OCI-LY3 (cell line): ENCODE results near the gene GLTP.

Experiments
- H2AFZ ChIP-seq: fragments of 200-600, 300-600 bp; shearing (Covaris generic); 2 replicates; pipeline ENCODE4 v1.6.0; 2014; ENCODE audit warnings: antibody characterized with exemption, low read depth, low read length
- H3K27ac ChIP-seq: fragments of 200-600, 300-600 bp; sonication (generic); 2 replicates; pipeline ENCODE4 v1.5.1; 2014; ENCODE audit warnings: mild to moderate bottlenecking, low read length, moderate library complexity, mixed read lengths
- H3K27me3 ChIP-seq: fragments of 200-600, 300-600 bp; sonication (generic); 2 replicates; pipeline ENCODE4 v1.6.1; 2014; ENCODE audit warnings: low read depth, low read length, mixed read lengths
- H3K36me3 ChIP-seq: fragments of 200-600, 300-600 bp; sonication (generic); replicated peaks from 2 replicates; pipeline ENCODE3; 2014; ENCODE audit warnings: low read depth, low read length, mixed read lengths
- H3K4me1 ChIP-seq: fragments of 300-600, 200-600 bp; sonication (generic); 2 replicates; pipeline ENCODE4 v1.6.1; 2014; ENCODE audit warnings: low read length, mixed read lengths
- H3K4me2 ChIP-seq: fragments of 200-600, 300-600 bp; sonication (generic); 2 replicates; pipeline ENCODE4 v1.6.1; 2014; ENCODE audit warnings: low read length, mixed read lengths
- H3K4me3 ChIP-seq: fragments of 300-600, 200-600 bp; sonication (generic); 2 replicates; pipeline ENCODE4 v1.5.1; 2014; ENCODE audit warnings: antibody characterized with exemption, mild to moderate bottlenecking, low read length, moderate library complexity
- H3K79me2 ChIP-seq: fragments of 300-600, 200-600 bp; shearing (Covaris generic); 2 replicates; pipeline ENCODE4 v1.6.1; 2014; ENCODE audit warnings: mild to moderate bottlenecking, low read length, mixed read lengths
- H3K9ac ChIP-seq: fragments of 300-600, 200-600 bp; shearing (Covaris generic); 2 replicates; pipeline ENCODE4 v1.6.0; 2014; ENCODE audit warnings: mild to moderate bottlenecking, low read length, moderate library complexity
- H3K9me3 ChIP-seq: fragments of 200-600, 300-600 bp; shearing (Covaris generic); 2 replicates; pipeline ENCODE4 v1.6.1; 2014; ENCODE audit warnings: low read length, mixed read lengths; ENCODE audit not compliant: insufficient read depth
- H4K20me1 ChIP-seq: fragments of 200-600, 300-600 bp; sonication (generic); 2 replicates; pipeline ENCODE4 v1.6.1; 2016; ENCODE audit warnings: low read length, mixed read lengths; ENCODE audit not compliant: insufficient read depth
- CTCF ChIP-seq: fragments of 200-600, 300-600 bp; sonication (generic); IDR thresholded peaks from 2 replicates; pipeline ENCODE4 v1.5.1; 2014; ENCODE audit warnings: antibody characterized with exemption, low read length, low read depth
- EZH2phosphoT487 ChIP-seq: fragments of 200-600 bp; shearing (Covaris generic); IDR thresholded peaks from 2 replicates; pipeline ENCODE4 v1.6.1; 2018; ENCODE audit warnings: antibody characterized with exemption, mixed run types, low read depth

Gene GLTP

GRCh38 chr12:109830718-109831117 is 49.6 kb downstream of the GLTP start:
- H4K20me1 ChIP-seq: no peaks in the 10 kb centered on the region
- TF ChIP-seq CTCF (no peak), EZH2phosphoT487 (no peak)
- no peak overlapping the region for H3K4me2 ChIP-seq
- no peaks in the 10 kb centered on the region for H3K4me1 ChIP-seq
- H3K27ac ChIP-seq: no peak overlapping the region
- H3K4me3 ChIP-seq: no peak overlapping the region
- peaks cover 25% of the 10 kb centered on the region for H3K27me3 ChIP-seq
- H3K36me3 ChIP-seq: no peaks in the 10 kb centered on the region
- no peak overlapping the region for H2AFZ ChIP-seq
- H3K9ac ChIP-seq: no peak overlapping the region
- H3K79me2 ChIP-seq: no peaks in the 10 kb centered on the region
- H3K9me3 ChIP-seq: no peaks in the 10 kb centered on the region

- Histone ChIP-seq H3K4me1 (no peaks in the 10 kb centered on the region), H3K27me3 (peaks cover 29% of the 10 kb centered on the region), H3K27ac (no peak overlapping the region), H2AFZ (no peak overlapping the region), H3K9ac (no peak overlapping the region), H3K36me3 (no peaks in the 10 kb centered on the region), H3K4me3 (no peak overlapping the region), H3K4me2 (no peak overlapping the region), H4K20me1 (no peaks in the 10 kb centered on the region), H3K79me2 (no peaks in the 10 kb centered on the region), H3K9me3 (no peaks in the 10 kb centered on the region)
- TF ChIP-seq CTCF (no peak), EZH2phosphoT487 (no peak)
Observed at GRCh38 chr12:109830267-109830666, 50.1 kb downstream of the GLTP start.

GRCh38 chr12:109829667-109830066 is 50.7 kb downstream of the GLTP start:
- H4K20me1 ChIP-seq: no peaks in the 10 kb centered on the region
- H3K36me3 ChIP-seq: no peaks in the 10 kb centered on the region
- no peaks in the 10 kb centered on the region for H3K4me1 ChIP-seq
- no peak for TF ChIP-seq EZH2phosphoT487
- TF ChIP-seq CTCF: no peak
- no peak overlapping the region for H3K4me3 ChIP-seq
- no peaks in the 10 kb centered on the region for H3K79me2 ChIP-seq
- no peak overlapping the region for H3K9ac ChIP-seq
- peaks cover 31% of the 10 kb centered on the region for H3K27me3 ChIP-seq
- no peak overlapping the region for H3K27ac ChIP-seq
- no peaks in the 10 kb centered on the region for H3K9me3 ChIP-seq
- H3K4me2 ChIP-seq: no peak overlapping the region
- H2AFZ ChIP-seq: no peak overlapping the region

GRCh38 chr12:109828754-109829511 is 51.4 kb downstream of the GLTP start:
- no peak overlapping the region for H3K4me3 ChIP-seq
- no peaks in the 10 kb centered on the region for H3K79me2 ChIP-seq
- H4K20me1 ChIP-seq: no peaks in the 10 kb centered on the region
- H3K4me1 ChIP-seq: no peaks in the 10 kb centered on the region
- H3K27me3 ChIP-seq: peaks cover 31% of the 10 kb centered on the region
- no peak overlapping the region for H3K4me2 ChIP-seq
- H3K9me3 ChIP-seq: no peaks in the 10 kb centered on the region
- no peaks in the 10 kb centered on the region for H3K36me3 ChIP-seq
- TF ChIP-seq CTCF (no peak), EZH2phosphoT487 (no peak)
- H2AFZ ChIP-seq: no peak overlapping the region
- no peak overlapping the region for H3K27ac ChIP-seq
- H3K9ac ChIP-seq: no peak overlapping the region
